H9 (cell line): ENCODE measurements around the gene BLNK. TPM values are rescaled to one million over a fixed set of nuclear protein-coding genes. Genes with fewer than 3 reads are reported as not detected.

Experiments
- DNase-seq: peaks from one replicate; pipeline ENCODE4 v3.0.0-alpha.2; 2017
- H2AFZ ChIP-seq: one replicate; pipeline ENCODE4 v1.6.1; 2013; ENCODE audit warnings: mild to moderate bottlenecking, low read length, control low read depth, moderate library complexity
- H2AK5ac ChIP-seq: 2 replicates; pipeline ENCODE4 v1.6.1; 2013; ENCODE audit warnings: low read length, control low read depth, mixed read lengths; ENCODE audit not compliant: insufficient read length
- H2BK120ac ChIP-seq: one replicate; pipeline ENCODE4 v1.6.1; 2013; ENCODE audit warnings: low read depth, mild to moderate bottlenecking, low read length, control low read depth, inconsistent platforms; ENCODE audit not compliant: poor library complexity, severe bottlenecking
- H2BK12ac ChIP-seq: 2 replicates; pipeline ENCODE4 v1.6.1; 2013; ENCODE audit warnings: low read length, control low read depth, mixed read lengths, low read depth; ENCODE audit not compliant: insufficient read length
- H2BK15ac ChIP-seq: 2 replicates; pipeline ENCODE4 v1.6.1; 2013; ENCODE audit warnings: low read depth, low read length, control low read depth
- H2BK20ac ChIP-seq: one replicate; pipeline ENCODE4 v1.6.1; 2013; ENCODE audit warnings: low read depth, mild to moderate bottlenecking, low read length, control low read depth, inconsistent platforms; ENCODE audit not compliant: poor library complexity, severe bottlenecking
- H2BK5ac ChIP-seq: 2 replicates; pipeline ENCODE4 v1.6.1; 2013; ENCODE audit warnings: low read length, control low read depth, mixed read lengths; ENCODE audit not compliant: insufficient read length
- H3K14ac ChIP-seq: 2 replicates; pipeline ENCODE4 v1.6.1; 2013; ENCODE audit warnings: low read length, control low read depth; ENCODE audit not compliant: insufficient read depth
- H3K18ac ChIP-seq: 2 replicates; pipeline ENCODE4 v1.6.1; 2013; ENCODE audit warnings: low read depth, mild to moderate bottlenecking, mixed read lengths, low read length, control low read depth; ENCODE audit not compliant: insufficient read length
- H3K23ac ChIP-seq: 2 replicates; pipeline ENCODE4 v1.6.1; 2013; ENCODE audit warnings: low read length, control low read depth, mixed read lengths, low read depth; ENCODE audit not compliant: insufficient read length
- H3K23me2 ChIP-seq: 2 replicates; pipeline ENCODE4 v1.6.1; 2013; ENCODE audit warnings: low read depth, mild to moderate bottlenecking, mixed read lengths, low read length, control low read depth; ENCODE audit not compliant: insufficient read length, poor library complexity, severe bottlenecking
- H3K27ac ChIP-seq: 2 replicates; pipeline ENCODE4 v1.5.1; 2013; ENCODE audit warnings: low read length, control low read depth, mixed read lengths, low read depth; ENCODE audit not compliant: insufficient read length
- H3K27me3 ChIP-seq: 2 replicates; pipeline ENCODE4 v1.6.1; 2013; ENCODE audit warnings: low read length, control low read depth, inconsistent platforms; ENCODE audit not compliant: insufficient read depth
- H3K4ac ChIP-seq: 2 replicates; pipeline ENCODE4 v1.6.1; 2013; ENCODE audit warnings: low read depth, mild to moderate bottlenecking, control low read depth, inconsistent platforms, low read length, moderate library complexity
- H3K4me1 ChIP-seq: 2 replicates; pipeline ENCODE4 v1.6.1; 2013; ENCODE audit warnings: low read length, control low read depth, inconsistent platforms; ENCODE audit not compliant: insufficient read depth
- H3K4me2 ChIP-seq: 2 replicates; pipeline ENCODE4 v1.6.1; 2013; ENCODE audit warnings: low read length, control low read depth, mixed read lengths; ENCODE audit not compliant: insufficient read length, insufficient read depth
- H3K56ac ChIP-seq: 2 replicates; pipeline ENCODE4 v1.6.1; 2013; ENCODE audit warnings: low read depth, mild to moderate bottlenecking, mixed read lengths, low read length, control low read depth; ENCODE audit not compliant: insufficient read length
- H3K79me1 ChIP-seq: 2 replicates; pipeline ENCODE4 v1.6.1; 2013; ENCODE audit warnings: low read depth, mild to moderate bottlenecking, moderate library complexity, low read length, control low read depth, inconsistent platforms; ENCODE audit not compliant: insufficient read depth, poor library complexity, severe bottlenecking
- H3K79me2 ChIP-seq: 2 replicates; pipeline ENCODE4 v1.6.1; 2013; ENCODE audit warnings: low read length, control low read depth, inconsistent platforms; ENCODE audit not compliant: insufficient read depth
- H3K9ac ChIP-seq: 2 replicates; pipeline ENCODE4 v1.6.1; 2013; ENCODE audit warnings: low read length, control low read depth, mixed read lengths; ENCODE audit not compliant: insufficient read length; ENCODE audit errors: extremely low read depth
- H3K9me3 ChIP-seq: one replicate; pipeline ENCODE4 v1.6.1; 2013; ENCODE audit warnings: low read depth, low read length, inconsistent platforms; ENCODE audit not compliant: control insufficient read depth
- H3T11ph ChIP-seq: one replicate; pipeline ENCODE4 v1.6.1; 2013; ENCODE audit warnings: mild to moderate bottlenecking, low read length, control low read depth, inconsistent platforms
- H4K20me1 ChIP-seq: one replicate; pipeline ENCODE4 v1.6.1; 2013; ENCODE audit not compliant: control insufficient read depth, insufficient read length, insufficient read depth
- H4K5ac ChIP-seq: 2 replicates; pipeline ENCODE4 v1.6.1; 2013; ENCODE audit warnings: low read depth, mild to moderate bottlenecking, mixed read lengths, low read length, control low read depth; ENCODE audit not compliant: insufficient read length
- H4K8ac ChIP-seq: replicated peaks from 2 replicates; pipeline ENCODE4 v1.6.1; 2013; ENCODE audit warnings: low read length, control low read depth, mixed read lengths, low read depth; ENCODE audit not compliant: insufficient read length
- H4K91ac ChIP-seq: 2 replicates; pipeline ENCODE4 v1.6.1; 2013; ENCODE audit warnings: low read depth, mild to moderate bottlenecking, moderate library complexity, mixed read lengths, low read length, control low read depth; ENCODE audit not compliant: insufficient read length
- H3K27ac Mint-ChIP-seq, 3 experiments: 2 replicates in 2 of 3; 3 replicates in 1 of 3; pipeline ENCODE4 v1.8.0; 2020 to 2021; ENCODE audit warnings: mixed read lengths in 3 of 3, mild to moderate bottlenecking in 1 of 3, moderate library complexity in 1 of 3
- H3K27me3 Mint-ChIP-seq: 2 replicates; pipeline ENCODE4 v1.8.0; 2021; ENCODE audit warnings: low read depth, mild to moderate bottlenecking, moderate library complexity, mixed read lengths
- H3K36me3 Mint-ChIP-seq, 3 experiments: 2 replicates in 2 of 3; 3 replicates in 1 of 3; pipeline ENCODE4 v1.8.0; 2020 to 2021; ENCODE audit warnings: low read depth in 3 of 3, mixed read lengths in 3 of 3; ENCODE audit not compliant: insufficient read depth in 1 of 3
- H3K4me1 Mint-ChIP-seq, 2 experiments: 2 replicates each; pipeline ENCODE4 v1.8.0; 2020; ENCODE audit warnings: mixed read lengths in 2 of 2
- H3K4me3 Mint-ChIP-seq, 2 experiments: 2 replicates in 1 of 2; 3 replicates in 1 of 2; pipeline ENCODE4 v1.8.0; 2020 to 2021; ENCODE audit warnings: mild to moderate bottlenecking in 2 of 2, mixed read lengths in 2 of 2, moderate library complexity in 1 of 2
- H3K9me3 Mint-ChIP-seq, 2 experiments: 2 replicates in 1 of 2; 3 replicates in 1 of 2; pipeline ENCODE4 v1.8.0; 2020; ENCODE audit warnings: mild to moderate bottlenecking in 2 of 2, mixed read lengths in 2 of 2, moderate library complexity in 1 of 2
- CTCF ChIP-seq: fragments of 200-600 bp; sonication (generic); conservative IDR thresholded peaks from 3 replicates; pipeline ENCODE4 v1.8.0; 2021; ENCODE audit warnings: antibody characterized with exemption, mild to moderate bottlenecking
- WGBS: extraction: QIAGEN DNeasy Blood & Tissue Kit; methylation state at CpG from one replicate; pipeline ENCODE4 v1.1.7; 2013; ENCODE audit warnings: missing lambda C conversion rate, low lambda C conversion rate, mixed read lengths; ENCODE audit not compliant: insufficient read length; ENCODE audit errors: extremely low coverage; 5-methylcytosine and 5-hydroxymethylcytosine counted together
- total RNA-seq: library from RNA; stranded (reverse); gene quantifications from 2 replicates; pipeline ENCODE4 v1.2.1, GENCODE V29; 2021

Gene BLNK
- total RNA-seq, 1 experiment from 2014 or later = not detected

GRCh38 chr10:96165726-96166125 lies 105.6 kb downstream of the BLNK start:
- no peak for DNase-seq
- no peak overlapping the region for H3K18ac ChIP-seq
- no peaks in the 10 kb centered on the region for H3K27me3 ChIP-seq
- H4K91ac ChIP-seq = no peak overlapping the region
- no CpG with 5 or more reads among the region's 6 CpGs for WGBS
- peaks cover 7 to 22% of the 10 kb centered on the region in 2 experiments; a peak in 4 of 5 replicates for H3K9me3 Mint-ChIP-seq
- H3K36me3 Mint-ChIP-seq = peaks cover 7 to 18% (median 16%) of the 10 kb centered on the region in 3 experiments; a peak in 6 of 7 replicates
- H2AK5ac ChIP-seq = no peak overlapping the region
- no peak overlapping the region for H3K4me3 Mint-ChIP-seq
- no peaks in the 10 kb centered on the region for H3K27me3 Mint-ChIP-seq
- H2BK15ac ChIP-seq = no peak overlapping the region
- H2BK120ac ChIP-seq = no peak overlapping the region
- no peak overlapping the region for H3T11ph ChIP-seq
- H4K20me1 ChIP-seq = no peaks in the 10 kb centered on the region
- no peak overlapping the region for H2BK5ac ChIP-seq
- no peak overlapping the region for H3K56ac ChIP-seq
- no peaks in the 10 kb centered on the region for H3K9me3 ChIP-seq
- H2BK12ac ChIP-seq = no peak overlapping the region
- H2AFZ ChIP-seq = no peak overlapping the region
- H3K27ac Mint-ChIP-seq = no peak overlapping the region
- H3K23me2 ChIP-seq = no peaks in the 10 kb centered on the region
- no peak overlapping the region for H2BK20ac ChIP-seq
- H3K79me1 ChIP-seq = no peaks in the 10 kb centered on the region
- no peak overlapping the region for H3K4ac ChIP-seq
- H3K79me2 ChIP-seq = no peaks in the 10 kb centered on the region
- no peak overlapping the region for H3K27ac ChIP-seq
- H3K14ac ChIP-seq = no peak overlapping the region
- no peak for TF ChIP-seq CTCF
- no peaks in the 10 kb centered on the region for H3K4me1 Mint-ChIP-seq
- H3K4me2 ChIP-seq = no peak overlapping the region
- no peak overlapping the region for H4K8ac ChIP-seq
- no peaks in the 10 kb centered on the region for H3K4me1 ChIP-seq
- no peak overlapping the region for H3K9ac ChIP-seq
- no peak overlapping the region for H3K23ac ChIP-seq
- H4K5ac ChIP-seq = no peak overlapping the region
